Measurements from ENCODE around the gene CCSER1. TPM values are rescaled to one million over a fixed set of nuclear protein-coding genes. Genes with fewer than 3 reads are reported as not detected.

Gene CCSER1
- total RNA-seq, 1 donor from 2014 or later: 15.7 TPM

DNA sequence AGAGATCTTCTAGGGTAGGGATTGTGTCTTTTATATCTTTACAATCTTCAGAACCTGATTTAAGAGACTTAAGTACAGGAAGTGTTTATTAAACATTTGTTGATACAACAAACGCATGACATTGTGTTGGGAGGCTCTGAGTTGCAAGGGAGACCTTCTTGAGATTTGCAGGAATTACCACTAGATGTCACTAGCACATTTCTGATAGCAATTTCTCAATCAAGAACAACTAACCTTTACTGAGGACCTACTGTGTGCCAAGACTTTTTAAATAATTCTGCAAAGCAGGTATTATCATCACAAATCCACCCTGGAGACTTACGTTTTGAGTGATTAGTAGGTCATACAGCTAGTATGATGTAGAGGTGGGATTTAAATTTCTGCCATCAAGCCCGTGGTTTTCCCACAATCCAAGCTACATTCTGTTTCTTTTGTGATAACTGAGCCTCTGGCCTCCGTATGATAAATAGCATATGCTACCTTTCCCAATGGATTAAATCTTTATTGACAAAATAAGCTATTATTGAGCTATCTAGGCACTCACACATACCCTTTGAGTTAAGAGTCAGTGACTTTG, 986.0 kb downstream of the CCSER1 start:
- TF ChIP-seq, protein P1, sequence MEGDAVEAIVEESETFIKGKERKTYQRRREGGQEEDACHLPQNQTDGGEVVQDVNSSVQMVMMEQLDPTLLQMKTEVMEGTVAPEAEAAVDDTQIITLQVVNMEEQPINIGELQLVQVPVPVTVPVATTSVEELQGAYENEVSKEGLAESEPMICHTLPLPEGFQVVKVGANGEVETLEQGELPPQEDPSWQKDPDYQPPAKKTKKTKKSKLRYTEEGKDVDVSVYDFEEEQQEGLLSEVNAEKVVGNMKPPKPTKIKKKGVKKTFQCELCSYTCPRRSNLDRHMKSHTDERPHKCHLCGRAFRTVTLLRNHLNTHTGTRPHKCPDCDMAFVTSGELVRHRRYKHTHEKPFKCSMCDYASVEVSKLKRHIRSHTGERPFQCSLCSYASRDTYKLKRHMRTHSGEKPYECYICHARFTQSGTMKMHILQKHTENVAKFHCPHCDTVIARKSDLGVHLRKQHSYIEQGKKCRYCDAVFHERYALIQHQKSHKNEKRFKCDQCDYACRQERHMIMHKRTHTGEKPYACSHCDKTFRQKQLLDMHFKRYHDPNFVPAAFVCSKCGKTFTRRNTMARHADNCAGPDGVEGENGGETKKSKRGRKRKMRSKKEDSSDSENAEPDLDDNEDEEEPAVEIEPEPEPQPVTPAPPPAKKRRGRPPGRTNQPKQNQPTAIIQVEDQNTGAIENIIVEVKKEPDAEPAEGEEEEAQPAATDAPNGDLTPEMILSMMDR (IDR thresholded peaks at IDR 0.05; ENCODE audit: partially characterized antibody, unreplicated experiment): peak; percentile 59
- no peak for DNase-seq
- Mint-ChIP-seq H3K27me3 (ENCODE audit: unreplicated experiment) (no peaks in the 10 kb centered on the region), H3K4me1 (ENCODE audit: low read depth, unreplicated experiment) (no peaks in the 10 kb centered on the region), H3K4me3 (ENCODE audit: unreplicated experiment) (no peak overlapping the region), H3K36me3 (ENCODE audit: unreplicated experiment) (no peaks in the 10 kb centered on the region), H3K27ac (ENCODE audit: unreplicated experiment) (no peak overlapping the region), H3K9me3 (ENCODE audit: unreplicated experiment) (no peaks in the 10 kb centered on the region)

DNA sequence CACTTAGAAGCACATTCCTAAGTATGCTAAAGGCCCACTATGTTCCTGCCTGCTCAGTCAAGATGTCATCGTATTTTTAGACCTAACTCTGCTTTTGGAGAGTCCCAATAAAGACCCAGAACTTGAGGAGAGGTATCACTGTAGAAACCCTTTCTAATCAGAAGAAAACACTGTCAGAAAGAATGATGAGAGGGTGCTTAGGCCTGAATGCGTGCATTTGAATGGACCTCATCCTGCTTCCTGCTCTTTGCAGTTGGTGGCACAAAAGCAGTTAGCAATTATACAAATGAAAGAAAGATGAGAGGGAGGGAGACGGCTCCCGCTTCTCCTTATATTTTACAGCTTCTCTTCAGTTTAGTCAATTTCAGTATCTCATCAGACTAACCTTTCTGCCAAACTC, 987.2 kb downstream of the CCSER1 start:
- Mint-ChIP-seq H3K27me3 (ENCODE audit: unreplicated experiment) (no peaks in the 10 kb centered on the region), H3K36me3 (ENCODE audit: unreplicated experiment) (no peaks in the 10 kb centered on the region), H3K4me3 (ENCODE audit: unreplicated experiment) (no peak overlapping the region), H3K4me1 (ENCODE audit: low read depth, unreplicated experiment) (no peaks in the 10 kb centered on the region), H3K9me3 (ENCODE audit: unreplicated experiment) (no peaks in the 10 kb centered on the region), H3K27ac (ENCODE audit: unreplicated experiment) (no peak overlapping the region)
- DNase-seq: no peak
- TF ChIP-seq, protein P1 (IDR thresholded peaks at IDR 0.05; ENCODE audit: partially characterized antibody, unreplicated experiment): no peak

DNA sequence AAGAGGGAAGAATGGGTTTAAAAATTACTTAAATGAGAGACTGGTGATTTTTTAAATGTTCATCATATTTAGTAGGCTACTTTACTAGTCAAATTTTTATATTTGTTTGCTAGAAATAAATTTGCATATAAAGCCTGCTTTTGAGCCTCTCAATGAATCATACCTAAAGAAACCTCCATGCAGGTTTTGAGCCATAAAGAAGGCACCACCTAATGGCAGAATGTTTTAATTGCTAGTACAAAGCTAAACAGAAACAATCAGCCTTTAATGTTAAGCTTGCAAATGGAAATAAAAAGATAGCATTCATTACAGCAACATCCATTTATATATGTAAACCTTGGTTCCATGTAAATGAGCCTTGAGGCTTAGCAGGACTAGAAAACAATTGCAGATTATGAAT, 989.7 kb downstream of the CCSER1 start:
- Mint-ChIP-seq H3K9me3 (ENCODE audit: unreplicated experiment) (no peaks in the 10 kb centered on the region), H3K4me3 (ENCODE audit: unreplicated experiment) (no peak overlapping the region), H3K4me1 (ENCODE audit: low read depth, unreplicated experiment) (no peaks in the 10 kb centered on the region), H3K27me3 (ENCODE audit: unreplicated experiment) (no peaks in the 10 kb centered on the region), H3K27ac (ENCODE audit: unreplicated experiment) (no peak overlapping the region), H3K36me3 (ENCODE audit: unreplicated experiment) (no peaks in the 10 kb centered on the region)
- TF ChIP-seq, protein P1 (IDR thresholded peaks at IDR 0.05; ENCODE audit: partially characterized antibody, unreplicated experiment): peak; percentile 12
- no peak for DNase-seq

DNA sequence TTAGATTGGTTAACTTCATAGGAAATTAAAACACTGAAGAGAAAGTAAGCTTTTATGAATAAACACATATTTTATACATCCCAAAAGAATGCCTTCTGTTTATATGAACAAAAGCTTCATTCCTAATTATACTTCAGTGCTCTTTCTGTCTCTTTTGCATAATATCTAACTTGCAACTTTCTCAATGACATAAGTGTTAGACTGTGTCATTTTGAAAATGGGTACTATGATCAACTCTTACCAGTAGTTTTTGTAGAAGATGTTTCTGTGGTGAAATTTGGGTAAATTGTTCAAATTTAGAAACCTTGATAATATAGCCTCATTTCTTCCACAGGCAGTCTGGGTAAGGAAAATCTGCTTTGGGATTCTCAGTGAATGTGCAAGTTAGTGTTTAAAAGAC, 991.4 kb downstream of the CCSER1 start:
- no peaks in the 10 kb centered on the region for H3K27me3 Mint-ChIP-seq (ENCODE audit: unreplicated experiment)
- no peaks in the 10 kb centered on the region for H3K36me3 Mint-ChIP-seq (ENCODE audit: unreplicated experiment)
- H3K9me3 Mint-ChIP-seq (ENCODE audit: unreplicated experiment): no peaks in the 10 kb centered on the region
- no peak overlapping the region for H3K27ac Mint-ChIP-seq (ENCODE audit: unreplicated experiment)
- DNase-seq: no peak
- TF ChIP-seq, protein P1 (IDR thresholded peaks at IDR 0.05; ENCODE audit: partially characterized antibody, unreplicated experiment): no peak
- H3K4me1 Mint-ChIP-seq (ENCODE audit: low read depth, unreplicated experiment): no peaks in the 10 kb centered on the region
- no peak overlapping the region for H3K4me3 Mint-ChIP-seq (ENCODE audit: unreplicated experiment)

DNA sequence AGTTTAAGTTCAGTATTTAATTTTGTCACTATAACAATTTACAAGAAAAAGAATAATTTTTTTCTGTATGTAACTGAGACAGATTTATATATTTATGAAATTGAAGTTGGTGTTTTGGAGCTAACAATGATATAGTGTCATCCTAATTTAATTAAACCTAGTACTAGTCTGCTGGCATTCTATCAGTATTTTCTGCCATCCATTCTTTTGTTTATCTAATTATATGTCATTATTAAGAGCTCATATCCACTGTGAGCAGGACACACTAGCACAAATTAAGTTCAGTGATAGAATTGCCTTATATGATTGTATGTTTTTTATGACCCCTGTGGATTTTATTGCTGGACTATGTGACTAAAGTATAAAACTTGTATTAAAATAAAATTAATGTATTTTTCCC, 996.5 kb downstream of the CCSER1 start:
- Mint-ChIP-seq H3K27me3 (ENCODE audit: unreplicated experiment) (no peaks in the 10 kb centered on the region), H3K4me1 (ENCODE audit: low read depth, unreplicated experiment) (peaks cover 15% of the 10 kb centered on the region), H3K36me3 (ENCODE audit: unreplicated experiment) (no peaks in the 10 kb centered on the region)

More for the DNA sequence above, 996.5 kb downstream of the CCSER1 start:
- Mint-ChIP-seq H3K4me3 (ENCODE audit: unreplicated experiment) (no peak overlapping the region), H3K9me3 (ENCODE audit: unreplicated experiment) (no peaks in the 10 kb centered on the region), H3K27ac (ENCODE audit: unreplicated experiment) (no peak overlapping the region)
- no peak for DNase-seq
- TF ChIP-seq, protein P1 (IDR thresholded peaks at IDR 0.05; ENCODE audit: partially characterized antibody, unreplicated experiment): no peak
